GM18508 (cell line): ENCODE results near the gene KRT1.
"Not testable (repeated sequence)": the region's sequence is repeated elsewhere in the genome, so short reads cannot be mapped to it uniquely, and the experiment has no call there.

Experiments used
- ATAC-seq: cut with Tn5 transposase; IDR thresholded peaks from one replicate; pipeline ENCODE4 v1.9.1; 2021; ENCODE audit warnings: moderate number of reproducible peaks; ENCODE audit not compliant: insufficient read depth, unreplicated experiment

KRT1 gene

GRCh38 chr12:52683575-52684300 lies 3.5 kb upstream of the KRT1 start:
- no peak for ATAC-seq

- ATAC-seq, result no peak
Observed at GRCh38 chr12:52682938-52683574, 2.8 kb upstream of the KRT1 start.

- ATAC-seq, result no peak
Observed at GRCh38 chr12:52682381-52682660, 2.1 kb upstream of the KRT1 start.

- no peak for ATAC-seq
Observed at GRCh38 chr12:52681526-52682380, 1.5 kb upstream of the KRT1 start.

GRCh38 chr12:52679875-52680274 lies 332 bp downstream of the KRT1 start:
- ATAC-seq, result no peak

GRCh38 chr12:52677671-52678070 lies 2.5 kb downstream of the KRT1 start:
- no peak for ATAC-seq

- ATAC-seq, result no peak
Observed at GRCh38 chr12:52677126-52677525, 3.1 kb downstream of the KRT1 start.

GRCh38 chr12:52676163-52676562 lies 4.0 kb downstream of the KRT1 start:
- ATAC-seq, result no peak

- no peak for ATAC-seq
Observed at GRCh38 chr12:52675301-52675701, 4.9 kb downstream of the KRT1 start.

GRCh38 chr12:52674433-52674775 lies 5.8 kb downstream of the KRT1 start:
- ATAC-seq, result no peak

- ATAC-seq, result no peak
Observed at GRCh38 chr12:52673713-52674432, 6.3 kb downstream of the KRT1 start.

GRCh38 chr12:52673217-52673616 lies 7.0 kb downstream of the KRT1 start:
- ATAC-seq, result no peak

GRCh38 chr12:52672321-52672933 lies 7.8 kb downstream of the KRT1 start:
- ATAC-seq, result no peak

GRCh38 chr12:52670961-52671360 lies 9.2 kb downstream of the KRT1 start:
- ATAC-seq, result no peak

GRCh38 chr12:52670506-52670905 lies 9.7 kb downstream of the KRT1 start:
- ATAC-seq, result no peak

GRCh38 chr12:52669941-52670340 lies 10.3 kb downstream of the KRT1 start:
- ATAC-seq, result not testable (repeated sequence)

GRCh38 chr12:52669426-52669825 lies 10.8 kb downstream of the KRT1 start:
- ATAC-seq, result no peak

- ATAC-seq, result no peak
Observed at GRCh38 chr12:52667931-52668330, 12.3 kb downstream of the KRT1 start.

- ATAC-seq, result no peak
Observed at GRCh38 chr12:52667509-52667908, 12.7 kb downstream of the KRT1 start.

GRCh38 chr12:52666471-52666870 lies 13.7 kb downstream of the KRT1 start:
- no peak for ATAC-seq
